SW480 (cell line): ENCODE results near the gene CHD6.
A peak's percentile ranks its signal among the peaks of the same experiment; 100 is the strongest.

Experiments
- DNase-seq: peaks from one replicate; pipeline ENCODE4 v3.0.0-alpha.2; 2016; ENCODE audit warnings: low spot score

The CHD6 gene

GRCh38 chr20:41617902-41618806 lies at the start of gene CHD6:
Gene CHD6, minus strand, starts transcription at chr20:41618377. Its CDS starts 67,040 bp downstream, at chr20:41551337.
- DNase-seq, result peak; percentile 100

- DNase-seq, result peak; percentile 33
These were observed 46.4 kb upstream of the CHD6 start for GRCh38 chr20:41664584-41664983.

- DNase-seq, result no peak
These were observed 39.5 kb upstream of the CHD6 start for GRCh38 chr20:41657655-41658054.

- DNase-seq, result no peak
These were observed 37.9 kb upstream of the CHD6 start for GRCh38 chr20:41655962-41656618.

- DNase-seq, result peak; percentile 27
These were observed 36.7 kb upstream of the CHD6 start for GRCh38 chr20:41654884-41655283.

GRCh38 chr20:41654292-41654691 lies 36.1 kb upstream of the CHD6 start:
- no peak for DNase-seq

GRCh38 chr20:41650231-41650948 lies 32.2 kb upstream of the CHD6 start:
- no peak for DNase-seq

GRCh38 chr20:41649489-41649888 lies 31.3 kb upstream of the CHD6 start:
- no peak for DNase-seq

GRCh38 chr20:41645372-41645771 lies 27.2 kb upstream of the CHD6 start:
- peak; percentile 18 for DNase-seq

- DNase-seq, result peak; percentile 81
These were observed 25.3 kb upstream of the CHD6 start for GRCh38 chr20:41643504-41643938.

- no peak for DNase-seq
These were observed 21.5 kb upstream of the CHD6 start for GRCh38 chr20:41639630-41640029.

- DNase-seq, result no peak
These were observed 20.3 kb upstream of the CHD6 start for GRCh38 chr20:41638456-41638855.

- no peak for DNase-seq
These were observed 17.0 kb upstream of the CHD6 start for GRCh38 chr20:41635158-41635557.

- peak; percentile 36 for DNase-seq
These were observed 14.7 kb upstream of the CHD6 start for GRCh38 chr20:41632896-41633295.

GRCh38 chr20:41631826-41632225 lies 13.6 kb upstream of the CHD6 start:
- DNase-seq, result no peak

GRCh38 chr20:41630846-41631245 lies 12.7 kb upstream of the CHD6 start:
- DNase-seq, result no peak

GRCh38 chr20:41627611-41628244 lies 9.6 kb upstream of the CHD6 start:
- DNase-seq, result no peak

- DNase-seq, result no peak
These were observed 8.9 kb upstream of the CHD6 start for GRCh38 chr20:41627001-41627495.

- no peak for DNase-seq
These were observed 5.6 kb upstream of the CHD6 start for GRCh38 chr20:41623625-41624375.

- DNase-seq, result no peak
These were observed 4.4 kb upstream of the CHD6 start for GRCh38 chr20:41622584-41622983.

- DNase-seq, result no peak
These were observed 3.8 kb upstream of the CHD6 start for GRCh38 chr20:41621971-41622370.
